ENCODE measurements around the gene SCRN1. TPM values are rescaled to one million over a fixed set of nuclear protein-coding genes. Genes with fewer than 3 reads are reported as not detected.

SCRN1 gene, protein sequence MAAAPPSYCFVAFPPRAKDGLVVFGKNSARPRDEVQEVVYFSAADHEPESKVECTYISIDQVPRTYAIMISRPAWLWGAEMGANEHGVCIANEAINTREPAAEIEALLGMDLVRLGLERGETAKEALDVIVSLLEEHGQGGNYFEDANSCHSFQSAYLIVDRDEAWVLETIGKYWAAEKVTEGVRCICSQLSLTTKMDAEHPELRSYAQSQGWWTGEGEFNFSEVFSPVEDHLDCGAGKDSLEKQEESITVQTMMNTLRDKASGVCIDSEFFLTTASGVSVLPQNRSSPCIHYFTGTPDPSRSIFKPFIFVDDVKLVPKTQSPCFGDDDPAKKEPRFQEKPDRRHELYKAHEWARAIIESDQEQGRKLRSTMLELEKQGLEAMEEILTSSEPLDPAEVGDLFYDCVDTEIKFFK
- 74.4 and 113 TPM in 2 replicates for total RNA-seq

- H3K4me3 ChIP-seq (ENCODE audit: low read depth, low read length), result peak within 1 kb of the TSS; percentile 89
- DNase-seq (ENCODE audit: low read depth), result peak; percentile 34
- TF ChIP-seq, protein P1, sequence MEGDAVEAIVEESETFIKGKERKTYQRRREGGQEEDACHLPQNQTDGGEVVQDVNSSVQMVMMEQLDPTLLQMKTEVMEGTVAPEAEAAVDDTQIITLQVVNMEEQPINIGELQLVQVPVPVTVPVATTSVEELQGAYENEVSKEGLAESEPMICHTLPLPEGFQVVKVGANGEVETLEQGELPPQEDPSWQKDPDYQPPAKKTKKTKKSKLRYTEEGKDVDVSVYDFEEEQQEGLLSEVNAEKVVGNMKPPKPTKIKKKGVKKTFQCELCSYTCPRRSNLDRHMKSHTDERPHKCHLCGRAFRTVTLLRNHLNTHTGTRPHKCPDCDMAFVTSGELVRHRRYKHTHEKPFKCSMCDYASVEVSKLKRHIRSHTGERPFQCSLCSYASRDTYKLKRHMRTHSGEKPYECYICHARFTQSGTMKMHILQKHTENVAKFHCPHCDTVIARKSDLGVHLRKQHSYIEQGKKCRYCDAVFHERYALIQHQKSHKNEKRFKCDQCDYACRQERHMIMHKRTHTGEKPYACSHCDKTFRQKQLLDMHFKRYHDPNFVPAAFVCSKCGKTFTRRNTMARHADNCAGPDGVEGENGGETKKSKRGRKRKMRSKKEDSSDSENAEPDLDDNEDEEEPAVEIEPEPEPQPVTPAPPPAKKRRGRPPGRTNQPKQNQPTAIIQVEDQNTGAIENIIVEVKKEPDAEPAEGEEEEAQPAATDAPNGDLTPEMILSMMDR (IDR thresholded peaks at IDR 0.05; ENCODE audit: insufficient read depth, low read depth, low read length), result no peak
These were observed at the start of gene SCRN1 for GRCh38 chr7:29989257-29989995. Gene SCRN1, minus strand, starts transcription at chr7:29989801. Its CDS starts 20,734 bp downstream, at chr7:29969067.

DNA sequence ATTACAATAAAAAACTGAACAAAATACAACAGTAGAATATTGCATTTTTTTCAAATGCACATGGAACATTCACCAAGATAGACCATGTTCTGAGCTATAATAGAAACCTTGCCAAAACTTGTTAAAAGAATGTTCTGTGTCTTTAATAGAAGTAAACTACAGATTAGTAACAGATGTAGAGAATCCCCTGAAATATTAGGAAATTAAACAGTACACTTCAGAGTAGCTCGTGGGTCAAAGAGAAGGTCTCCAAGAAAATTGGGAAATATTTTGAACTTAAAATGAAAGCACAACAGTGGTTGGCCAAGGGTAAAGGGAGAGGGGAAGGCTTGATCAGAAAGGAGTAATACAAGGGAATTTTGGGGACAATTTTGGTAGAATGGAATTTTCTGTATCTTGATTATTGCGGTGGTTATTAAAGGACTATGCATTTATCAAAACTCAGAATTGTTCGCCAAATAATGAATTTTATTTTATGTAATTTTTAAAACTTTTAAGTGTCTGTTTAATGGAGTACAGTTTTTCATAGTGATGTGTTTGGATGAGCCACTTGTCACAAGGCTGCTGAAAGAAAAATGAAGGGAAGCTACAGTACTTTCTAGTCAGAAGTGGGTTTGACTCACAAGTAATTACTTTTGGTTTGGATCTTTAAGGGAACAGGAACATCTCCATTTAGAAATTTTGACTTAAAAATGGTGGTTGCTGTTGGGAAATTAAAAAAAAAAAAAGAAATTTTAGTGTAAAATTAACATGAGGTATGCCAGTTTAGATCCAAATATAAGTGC lies 48.8 kb upstream of the SCRN1 start:
- TF ChIP-seq, protein P1 (IDR thresholded peaks at IDR 0.05; ENCODE audit: insufficient read depth, low read depth, low read length), result no peak
- H3K4me3 ChIP-seq (ENCODE audit: low read depth, low read length), result no peak overlapping the region
- peak; percentile 79 for DNase-seq (ENCODE audit: low read depth)

- TF ChIP-seq, protein P1 (IDR thresholded peaks at IDR 0.05; ENCODE audit: insufficient read depth, low read depth, low read length), result no peak
- no peak overlapping the region for H3K4me3 ChIP-seq (ENCODE audit: low read depth, low read length)
- DNase-seq (ENCODE audit: low read depth), result no peak
These were observed 46.6 kb upstream of the SCRN1 start for GRCh38 chr7:30036220-30036619.

GRCh38 chr7:30034501-30034900 lies 44.9 kb upstream of the SCRN1 start:
- DNase-seq (ENCODE audit: low read depth), result no peak
- TF ChIP-seq, protein P1 (IDR thresholded peaks at IDR 0.05; ENCODE audit: insufficient read depth, low read depth, low read length), result no peak
- H3K4me3 ChIP-seq (ENCODE audit: low read depth, low read length), result no peak overlapping the region

GRCh38 chr7:30032310-30033125 lies 42.9 kb upstream of the SCRN1 start:
- peak; percentile 86 for DNase-seq (ENCODE audit: low read depth)
- H3K4me3 ChIP-seq (ENCODE audit: low read depth, low read length), result no peak overlapping the region
- TF ChIP-seq, protein P1 (IDR thresholded peaks at IDR 0.05; ENCODE audit: insufficient read depth, low read depth, low read length), result no peak

- DNase-seq (ENCODE audit: low read depth), result no peak
- TF ChIP-seq, protein P1 (IDR thresholded peaks at IDR 0.05; ENCODE audit: insufficient read depth, low read depth, low read length), result no peak
- peak overlapping the region; percentile 81 for H3K4me3 ChIP-seq (ENCODE audit: low read depth, low read length)
These were observed 40.1 kb upstream of the SCRN1 start for GRCh38 chr7:30029696-30030095.
